ENCODE data around the gene MLXIP. TPM values are rescaled to one million over a fixed set of nuclear protein-coding genes. Genes with fewer than 3 reads are reported as not detected.
A peak's percentile ranks its signal among the peaks of the same experiment; 100 is the strongest.

MLXIP gene
- total RNA-seq, 1 experiment from 2014 or later: 46.3 TPM

DNA sequence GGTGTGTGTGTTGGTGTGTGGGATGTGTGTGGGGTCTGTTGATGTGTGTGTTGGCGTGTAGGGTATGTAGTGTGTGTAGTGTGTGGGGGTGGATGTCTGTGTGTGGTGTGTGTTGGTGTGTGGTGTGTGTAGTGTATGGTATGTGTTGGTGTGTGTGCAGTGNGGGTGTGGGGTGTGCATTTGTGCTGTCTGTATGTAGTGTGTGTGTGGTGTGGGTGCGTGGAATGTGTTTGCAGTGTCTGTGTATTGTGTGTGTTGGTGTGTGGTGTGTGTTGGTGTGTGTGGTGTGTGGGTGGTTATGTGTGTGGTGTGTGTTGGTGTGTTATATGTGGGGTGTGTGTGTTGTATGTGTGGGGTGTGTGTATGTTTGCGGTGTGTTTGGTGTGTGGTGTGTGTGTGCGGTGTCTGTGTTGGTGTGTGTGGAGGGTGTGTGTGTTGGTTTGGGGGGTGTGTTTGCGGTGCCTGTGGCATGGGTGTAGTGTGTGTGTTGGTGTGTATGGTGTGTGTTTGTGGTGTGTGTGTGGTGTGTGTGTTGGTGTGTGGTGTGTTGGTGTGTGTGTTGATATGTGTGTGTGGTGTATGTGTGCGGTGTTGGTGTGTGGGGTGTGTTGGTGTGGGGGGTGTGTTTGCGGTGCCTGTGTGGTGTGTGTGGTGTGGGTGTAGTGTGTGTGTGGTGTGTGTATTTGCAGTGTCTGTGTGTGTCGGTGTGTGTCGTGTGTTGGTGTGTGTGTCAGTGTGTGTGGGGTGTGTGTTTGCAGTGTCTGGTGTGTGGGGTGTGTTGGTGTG lies 14.7 kb downstream of the MLXIP start (continued):
- TF ChIP-seq, protein P1, sequence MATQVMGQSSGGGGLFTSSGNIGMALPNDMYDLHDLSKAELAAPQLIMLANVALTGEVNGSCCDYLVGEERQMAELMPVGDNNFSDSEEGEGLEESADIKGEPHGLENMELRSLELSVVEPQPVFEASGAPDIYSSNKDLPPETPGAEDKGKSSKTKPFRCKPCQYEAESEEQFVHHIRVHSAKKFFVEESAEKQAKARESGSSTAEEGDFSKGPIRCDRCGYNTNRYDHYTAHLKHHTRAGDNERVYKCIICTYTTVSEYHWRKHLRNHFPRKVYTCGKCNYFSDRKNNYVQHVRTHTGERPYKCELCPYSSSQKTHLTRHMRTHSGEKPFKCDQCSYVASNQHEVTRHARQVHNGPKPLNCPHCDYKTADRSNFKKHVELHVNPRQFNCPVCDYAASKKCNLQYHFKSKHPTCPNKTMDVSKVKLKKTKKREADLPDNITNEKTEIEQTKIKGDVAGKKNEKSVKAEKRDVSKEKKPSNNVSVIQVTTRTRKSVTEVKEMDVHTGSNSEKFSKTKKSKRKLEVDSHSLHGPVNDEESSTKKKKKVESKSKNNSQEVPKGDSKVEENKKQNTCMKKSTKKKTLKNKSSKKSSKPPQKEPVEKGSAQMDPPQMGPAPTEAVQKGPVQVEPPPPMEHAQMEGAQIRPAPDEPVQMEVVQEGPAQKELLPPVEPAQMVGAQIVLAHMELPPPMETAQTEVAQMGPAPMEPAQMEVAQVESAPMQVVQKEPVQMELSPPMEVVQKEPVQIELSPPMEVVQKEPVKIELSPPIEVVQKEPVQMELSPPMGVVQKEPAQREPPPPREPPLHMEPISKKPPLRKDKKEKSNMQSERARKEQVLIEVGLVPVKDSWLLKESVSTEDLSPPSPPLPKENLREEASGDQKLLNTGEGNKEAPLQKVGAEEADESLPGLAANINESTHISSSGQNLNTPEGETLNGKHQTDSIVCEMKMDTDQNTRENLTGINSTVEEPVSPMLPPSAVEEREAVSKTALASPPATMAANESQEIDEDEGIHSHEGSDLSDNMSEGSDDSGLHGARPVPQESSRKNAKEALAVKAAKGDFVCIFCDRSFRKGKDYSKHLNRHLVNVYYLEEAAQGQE (IDR thresholded peaks at IDR 0.05; ENCODE audit: low read depth): no peak
- no peak for TF ChIP-seq EZH2 (IDR thresholded peaks at IDR 0.05)
- no peak for TF ChIP-seq YY1 (IDR thresholded peaks at IDR 0.05; ENCODE audit: extremely low read depth, insufficient replicate concordance, low read depth, low read length)

DNA sequence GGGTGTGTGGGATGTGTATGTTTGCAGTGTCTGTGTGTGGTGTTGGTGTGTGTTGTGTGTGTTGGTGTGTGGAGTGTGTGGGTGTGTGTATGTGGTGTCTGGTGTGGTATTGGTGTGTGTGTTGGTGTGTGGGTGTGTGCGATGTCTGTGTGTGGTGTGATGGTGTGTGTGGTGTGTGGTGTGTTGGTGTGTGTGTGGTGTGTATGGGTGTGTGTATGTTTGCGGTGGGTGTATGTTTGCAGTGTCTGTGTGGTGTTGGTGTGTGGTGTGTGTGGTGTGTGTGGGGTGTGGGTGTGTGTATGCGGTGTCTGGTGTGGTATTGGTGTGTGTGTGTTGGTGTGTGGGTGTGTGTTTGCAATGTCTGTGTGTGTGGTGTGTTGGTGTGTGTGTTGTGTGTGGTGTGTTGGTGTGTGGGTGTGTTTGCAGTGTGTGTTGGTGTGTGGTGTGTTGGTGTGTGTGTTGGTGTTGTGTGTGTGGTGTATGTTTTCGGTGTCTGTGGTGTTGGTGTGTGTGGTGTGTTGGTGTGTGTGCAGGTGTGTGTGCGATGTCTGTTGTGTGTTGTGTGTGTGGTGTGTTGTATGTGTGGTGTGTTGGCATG lies 15.7 kb downstream of the MLXIP start:
- H3K9ac ChIP-seq (ENCODE audit: low read length): no peak overlapping the region
- peaks cover 0 to 4% of the 10 kb centered on the region in 2 experiments; a peak in 1 of 4 replicates for H3K9me3 ChIP-seq (ENCODE audit: control insufficient read depth in 1 of 2, insufficient read depth in 1 of 2, low read depth in 1 of 2, low read length in 2 of 2)
- ChIA-PET RAD21 (ENCODE audit: low non-redundant PET in 1 of 2, low total read pairs in 2 of 2, uncharacterized antibody in 2 of 2, unreplicated experiment in 2 of 2) (no interaction called here), POLR2A (no interaction called here), CTCF (no interaction called here)
- peaks cover 97% of the 10 kb centered on the region for H3K79me2 ChIP-seq (ENCODE audit: insufficient read depth, low read length)
- no TSS peak for BruUV-seq (replicated peaks)
- TF ChIP-seq YY1 (IDR thresholded peaks at IDR 0.05; ENCODE audit: extremely low read depth, insufficient replicate concordance, low read depth, low read length) (no peak), EZH2 (IDR thresholded peaks at IDR 0.05) (no peak), CEBPB (IDR thresholded peaks at IDR 0.05; ENCODE audit: low read depth) (no peak)
- no peak for DNase-seq (ENCODE audit: low read depth, low spot score)
- no peak overlapping the region for H3K4me3 ChIP-seq (replicated peaks in 1 of 2; ENCODE audit: low read depth in 1 of 2, low read length in 2 of 2)
- peaks cover 10 to 22% of the 10 kb centered on the region in 2 experiments; a peak in 2 of 4 replicates for H3K4me1 ChIP-seq (ENCODE audit: control insufficient read depth in 1 of 2, insufficient read depth in 2 of 2, low read length in 2 of 2)
- H2AFZ ChIP-seq (ENCODE audit: low read depth, low read length, poor library complexity, severe bottlenecking): no peak overlapping the region
- H3K27ac ChIP-seq (ENCODE audit: low read depth, low read length): peak overlapping the region; percentile 40; the same call in 1 of the 2 replicates
- no peaks in the 10 kb centered on the region for H3K27me3 ChIP-seq (ENCODE audit: insufficient read depth, low read length)
- H4K20me1 ChIP-seq (ENCODE audit: insufficient read depth): 0 out of 2 replicates have a peak, but pooled peaks cover 7% of the 10 kb centered on the region
- intact Hi-C loops (cut with micrococcal nuclease): no loop called here
- no peak for ATAC-seq
- no peak overlapping the region for H3K4me2 ChIP-seq (ENCODE audit: low read length)
- no peaks in the 10 kb centered on the region for H3K9me2 ChIP-seq (ENCODE audit: insufficient read depth)
- H3K36me3 ChIP-seq (ENCODE audit: control insufficient read depth in 1 of 2, insufficient read depth in 2 of 2, low read length in 2 of 2): peaks cover 0 to 12% of the 10 kb centered on the region in 2 experiments; a peak in 2 of 4 replicates

All from HCT116 (cell line).